ENCODE data around the gene TUBG1.

The TUBG1 gene

DNA sequence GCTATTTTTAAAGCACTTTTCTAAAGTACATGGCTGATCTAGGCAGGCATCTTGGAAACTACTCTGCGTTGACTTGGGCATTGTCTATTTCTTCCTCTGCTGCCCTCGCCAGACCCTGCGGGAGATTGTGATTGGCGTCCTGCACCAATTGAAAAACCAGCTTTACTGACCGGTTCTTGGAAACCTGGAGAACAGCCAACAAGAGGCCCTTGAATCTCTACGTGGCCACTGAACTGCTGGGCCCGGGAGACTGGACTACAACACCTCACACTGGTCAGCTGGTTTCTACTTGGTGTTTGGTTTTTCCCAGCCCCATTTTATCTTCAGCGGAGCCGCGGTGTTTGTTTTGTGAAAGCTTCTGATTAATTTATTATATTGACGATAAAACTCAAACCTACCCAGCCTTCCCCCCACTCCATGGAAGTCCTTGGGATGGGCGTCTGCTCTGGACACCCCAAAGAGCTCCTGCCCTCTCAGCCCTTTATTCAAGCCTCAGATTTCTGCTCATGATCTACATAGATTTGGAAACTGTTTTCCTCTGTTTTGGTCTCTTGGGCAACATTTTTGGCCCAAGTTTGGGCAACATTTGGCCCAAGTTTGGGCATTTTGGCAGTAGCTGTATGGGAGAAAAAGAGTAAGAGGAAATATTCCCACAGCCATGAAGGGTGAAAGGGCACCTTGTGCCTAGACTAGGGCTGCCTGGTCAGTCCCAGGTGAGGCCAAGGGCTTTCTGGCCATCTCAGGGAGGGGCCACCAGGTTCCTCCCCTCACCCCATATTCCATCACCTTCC is 37.9 kb upstream of the TUBG1 start:
- H3K27me3 Mint-ChIP-seq, result no peaks in the 10 kb centered on the region
- peaks cover 7% of the 10 kb centered on the region for H3K36me3 Mint-ChIP-seq
- no peaks in the 10 kb centered on the region for H3K9me3 Mint-ChIP-seq (ENCODE audit: low read depth)
- H3K4me3 Mint-ChIP-seq, result no peak overlapping the region
- peak overlapping the region; percentile 28 for H3K27ac Mint-ChIP-seq
- peaks cover 33% of the 10 kb centered on the region for H3K4me1 Mint-ChIP-seq (ENCODE audit: low read depth)

GRCh38 chr17:42573095-42573494 is 36.4 kb upstream of the TUBG1 start:
- Mint-ChIP-seq H3K4me1 (ENCODE audit: low read depth) (peaks cover 33% of the 10 kb centered on the region), H3K27me3 (no peaks in the 10 kb centered on the region), H3K4me3 (no peak overlapping the region), H3K9me3 (ENCODE audit: low read depth) (no peaks in the 10 kb centered on the region), H3K36me3 (peaks cover 3% of the 10 kb centered on the region), H3K27ac (peak overlapping the region; percentile 54)

GRCh38 chr17:42574463-42574862 is 35.0 kb upstream of the TUBG1 start:
- H3K36me3 Mint-ChIP-seq, result peaks cover 3% of the 10 kb centered on the region
- H3K27ac Mint-ChIP-seq, result no peak overlapping the region
- H3K9me3 Mint-ChIP-seq (ENCODE audit: low read depth), result no peaks in the 10 kb centered on the region
- H3K4me1 Mint-ChIP-seq (ENCODE audit: low read depth), result peaks cover 33% of the 10 kb centered on the region
- no peak overlapping the region for H3K4me3 Mint-ChIP-seq
- H3K27me3 Mint-ChIP-seq, result no peaks in the 10 kb centered on the region

- H3K4me1 Mint-ChIP-seq (ENCODE audit: low read depth), result peaks cover 29% of the 10 kb centered on the region
- no peaks in the 10 kb centered on the region for H3K27me3 Mint-ChIP-seq
- peaks cover 3% of the 10 kb centered on the region for H3K36me3 Mint-ChIP-seq
- peak overlapping the region; percentile 99 for H3K27ac Mint-ChIP-seq
- no peaks in the 10 kb centered on the region for H3K9me3 Mint-ChIP-seq (ENCODE audit: low read depth)
- H3K4me3 Mint-ChIP-seq, result peak overlapping the region; percentile 100
Observed at GRCh38 chr17:42577140-42577531, 32.3 kb upstream of the TUBG1 start.

GRCh38 chr17:42577532-42578281 is 31.8 kb upstream of the TUBG1 start, which contains the start of gene PSMC3IP:
Gene PSMC3IP, minus strand, starts transcription at chr17:42577729. Its CDS starts 43 bp downstream, at chr17:42577686.
- Mint-ChIP-seq H3K27ac (peak within 1 kb of the TSS; percentile 99), H3K36me3 (peaks cover 3% of the 10 kb centered on the region), H3K27me3 (no peaks in the 10 kb centered on the region), H3K4me1 (ENCODE audit: low read depth) (peaks cover 29% of the 10 kb centered on the region), H3K9me3 (ENCODE audit: low read depth) (no peaks in the 10 kb centered on the region), H3K4me3 (peak within 1 kb of the TSS; percentile 100)

GRCh38 chr17:42578282-42578869 is 31.1 kb upstream of the TUBG1 start:
- Mint-ChIP-seq H3K4me3 (peak overlapping the region; percentile 100), H3K9me3 (ENCODE audit: low read depth) (no peaks in the 10 kb centered on the region), H3K27me3 (no peaks in the 10 kb centered on the region), H3K4me1 (ENCODE audit: low read depth) (peaks cover 27% of the 10 kb centered on the region), H3K36me3 (peaks cover 1% of the 10 kb centered on the region), H3K27ac (peak overlapping the region; percentile 99)

- peaks cover 25% of the 10 kb centered on the region for H3K4me1 Mint-ChIP-seq (ENCODE audit: low read depth)
- no peaks in the 10 kb centered on the region for H3K36me3 Mint-ChIP-seq
- H3K4me3 Mint-ChIP-seq, result peak overlapping the region; percentile 66
- no peaks in the 10 kb centered on the region for H3K27me3 Mint-ChIP-seq
- peak overlapping the region; percentile 75 for H3K27ac Mint-ChIP-seq
- no peaks in the 10 kb centered on the region for H3K9me3 Mint-ChIP-seq (ENCODE audit: low read depth)
Observed at GRCh38 chr17:42579794-42580551, 29.5 kb upstream of the TUBG1 start.

DNA sequence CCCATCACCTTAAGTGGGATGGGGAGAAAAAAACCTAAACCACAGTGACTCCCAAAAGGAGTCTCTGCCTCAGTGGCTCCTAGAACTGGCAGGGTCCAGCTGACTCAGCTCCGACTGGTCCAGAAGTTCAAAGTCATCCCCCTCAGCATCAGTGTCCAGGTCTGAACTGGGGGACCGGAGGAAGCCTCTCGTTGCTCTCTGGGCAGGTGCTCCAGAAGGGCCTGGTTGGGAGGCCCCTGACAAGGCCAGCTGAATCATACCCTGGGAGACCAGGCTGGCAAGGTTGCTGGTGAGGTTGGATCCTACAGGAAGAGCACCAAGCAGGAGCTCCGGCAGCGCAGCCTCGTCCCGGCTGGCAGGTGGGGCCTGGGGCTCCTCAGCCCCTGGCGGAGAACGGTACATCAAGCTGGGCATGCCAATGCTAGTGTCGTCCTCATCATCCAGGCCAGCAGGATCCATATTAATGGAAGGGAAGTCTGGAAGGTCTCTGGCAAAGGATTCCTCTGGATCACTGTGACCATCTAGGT is 27.7 kb upstream of the TUBG1 start:
- H3K4me1 Mint-ChIP-seq (ENCODE audit: low read depth), result peaks cover 16% of the 10 kb centered on the region
- H3K9me3 Mint-ChIP-seq (ENCODE audit: low read depth), result no peaks in the 10 kb centered on the region
- H3K27me3 Mint-ChIP-seq, result no peaks in the 10 kb centered on the region
- H3K4me3 Mint-ChIP-seq, result no peak overlapping the region
- no peaks in the 10 kb centered on the region for H3K36me3 Mint-ChIP-seq
- no peak overlapping the region for H3K27ac Mint-ChIP-seq

DNA sequence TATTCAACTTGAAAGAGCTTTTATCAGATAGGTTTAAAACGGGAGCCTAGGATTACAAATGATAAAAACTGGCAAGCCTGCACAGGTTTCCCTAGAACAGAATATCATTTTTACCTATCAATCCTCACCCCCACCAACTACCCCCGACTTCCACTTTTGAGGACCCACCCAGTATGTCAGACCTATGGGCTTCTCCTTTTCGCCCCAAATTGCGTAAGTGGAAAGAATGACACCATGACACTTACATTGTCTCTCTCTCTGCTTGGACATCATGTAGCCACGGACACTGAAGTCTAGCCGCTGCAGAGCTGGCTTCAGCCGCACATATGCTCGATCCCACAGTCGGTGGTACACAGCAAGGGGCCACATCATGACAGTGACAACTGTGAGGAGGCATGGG is 24.6 kb upstream of the TUBG1 start:
- H3K27me3 Mint-ChIP-seq, result no peaks in the 10 kb centered on the region
- H3K4me3 Mint-ChIP-seq, result no peak overlapping the region
- H3K36me3 Mint-ChIP-seq, result peaks cover 3% of the 10 kb centered on the region
- no peak overlapping the region for H3K27ac Mint-ChIP-seq
- no peaks in the 10 kb centered on the region for H3K9me3 Mint-ChIP-seq (ENCODE audit: low read depth)
- peaks cover 2% of the 10 kb centered on the region for H3K4me1 Mint-ChIP-seq (ENCODE audit: low read depth)

DNA sequence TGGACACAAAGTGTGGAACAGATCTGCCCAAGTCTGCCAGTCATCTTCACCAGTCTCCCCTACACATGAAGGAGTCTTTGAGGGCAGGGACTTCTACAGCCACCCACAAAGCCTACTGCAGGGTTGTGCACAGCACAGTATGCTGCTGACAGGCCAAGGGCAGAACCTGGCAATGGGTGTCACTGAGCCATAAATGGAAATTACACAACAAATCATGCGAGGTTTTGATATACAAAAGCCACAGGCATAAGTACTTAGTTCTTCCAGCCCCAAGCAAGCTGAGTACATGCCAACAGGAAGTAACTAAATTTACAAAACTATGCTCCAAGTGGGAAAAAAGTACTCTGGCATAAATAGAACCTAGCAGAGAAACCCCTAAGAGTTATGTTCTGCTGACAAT is 24.1 kb upstream of the TUBG1 start:
- H3K36me3 Mint-ChIP-seq, result peaks cover 3% of the 10 kb centered on the region
- H3K4me3 Mint-ChIP-seq, result no peak overlapping the region
- peaks cover 2% of the 10 kb centered on the region for H3K4me1 Mint-ChIP-seq (ENCODE audit: low read depth)
- H3K27ac Mint-ChIP-seq, result peak overlapping the region; percentile 3
- no peaks in the 10 kb centered on the region for H3K27me3 Mint-ChIP-seq
- H3K9me3 Mint-ChIP-seq (ENCODE audit: low read depth), result no peaks in the 10 kb centered on the region

DNA sequence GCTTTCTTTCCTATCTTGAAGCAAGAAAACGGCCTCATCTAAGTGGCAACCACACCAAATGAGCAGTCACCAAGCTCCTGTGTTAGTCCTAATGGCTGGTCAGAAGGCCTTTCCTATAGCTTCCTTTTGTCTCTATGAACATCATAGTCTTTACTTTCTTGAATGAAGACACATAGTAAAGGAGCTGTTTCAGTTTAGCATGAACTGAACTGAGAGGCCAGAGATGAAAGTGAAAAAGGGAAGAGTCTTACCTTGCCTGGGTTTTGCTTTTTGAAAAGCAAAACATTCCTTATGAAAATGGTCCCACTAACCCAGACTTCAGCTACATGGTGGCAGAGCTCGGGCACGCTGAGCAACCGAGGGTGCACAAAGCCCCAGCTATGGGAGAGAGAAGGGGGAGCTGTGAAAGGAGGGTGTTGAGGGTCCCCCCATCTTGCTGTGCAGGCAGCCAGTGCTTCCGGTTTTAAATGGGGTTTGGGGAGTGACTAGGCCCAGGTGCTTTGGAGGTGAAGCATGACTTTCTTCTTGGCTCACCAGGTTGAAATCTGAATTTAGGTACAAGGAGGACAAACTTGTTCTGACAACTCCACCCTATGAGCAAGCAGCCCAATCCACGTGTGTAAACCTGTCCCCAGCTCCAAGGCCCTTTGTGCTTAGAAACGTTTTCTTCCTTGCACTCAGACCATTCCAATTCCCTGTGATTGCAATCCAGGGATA is 22.8 kb upstream of the TUBG1 start:
- Mint-ChIP-seq H3K27me3 (no peaks in the 10 kb centered on the region), H3K9me3 (ENCODE audit: low read depth) (no peaks in the 10 kb centered on the region), H3K27ac (peak overlapping the region; percentile 77), H3K4me1 (ENCODE audit: low read depth) (peaks cover 2% of the 10 kb centered on the region), H3K4me3 (no peak overlapping the region), H3K36me3 (peaks cover 3% of the 10 kb centered on the region)

DNA sequence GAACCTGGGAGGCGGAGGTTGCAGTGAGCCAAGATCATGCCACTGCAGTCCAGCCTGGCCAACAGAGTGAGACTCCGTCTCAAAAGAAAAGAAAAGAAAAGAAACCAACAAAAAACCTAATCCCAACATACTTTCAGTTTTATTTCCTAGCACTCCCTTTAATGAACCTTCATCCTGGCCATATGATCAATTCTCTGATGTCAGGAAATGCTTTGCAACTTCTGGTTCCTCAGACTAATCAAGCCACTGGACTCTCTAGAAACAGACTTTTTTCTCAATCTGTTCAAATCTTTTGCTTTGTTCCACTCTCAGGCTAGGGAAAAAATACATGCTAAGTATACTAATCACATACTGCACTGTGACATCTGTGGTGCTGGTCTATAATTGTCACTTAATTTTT is 18.6 kb upstream of the TUBG1 start:
- Mint-ChIP-seq H3K27me3 (no peaks in the 10 kb centered on the region), H3K4me1 (ENCODE audit: low read depth) (peaks cover 8% of the 10 kb centered on the region), H3K4me3 (no peak overlapping the region), H3K27ac (no peak overlapping the region), H3K9me3 (ENCODE audit: low read depth) (no peaks in the 10 kb centered on the region), H3K36me3 (peaks cover 3% of the 10 kb centered on the region)

DNA sequence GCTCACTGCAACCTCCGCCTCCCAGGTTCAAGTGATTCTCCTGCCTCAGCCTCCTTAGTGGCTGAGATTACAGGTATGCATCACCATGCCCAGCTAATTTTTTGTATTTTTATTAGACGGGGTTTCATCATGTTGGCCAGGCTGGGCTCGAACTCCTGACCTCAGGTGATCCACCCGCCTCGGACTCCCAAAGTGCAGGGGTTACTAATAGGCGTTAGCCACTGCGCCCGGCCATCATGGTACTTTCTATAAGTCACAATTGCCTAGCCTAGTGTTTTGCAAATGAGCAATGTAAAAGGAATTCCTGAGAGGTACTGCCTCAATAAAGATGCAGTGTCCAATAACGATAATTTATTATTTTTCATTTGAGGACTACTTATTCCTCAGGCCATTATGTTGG is 18.1 kb upstream of the TUBG1 start:
- no peak overlapping the region for H3K27ac Mint-ChIP-seq

GRCh38 chr17:42596386-42596785 is 13.1 kb upstream of the TUBG1 start:
- peak overlapping the region; percentile 0 for H3K27ac Mint-ChIP-seq

More for the DNA sequence above, 18.1 kb upstream of the TUBG1 start:
- peaks cover 10% of the 10 kb centered on the region for H3K4me1 Mint-ChIP-seq (ENCODE audit: low read depth)
- no peaks in the 10 kb centered on the region for H3K27me3 Mint-ChIP-seq
- no peaks in the 10 kb centered on the region for H3K9me3 Mint-ChIP-seq (ENCODE audit: low read depth)
- peaks cover 3% of the 10 kb centered on the region for H3K36me3 Mint-ChIP-seq
- no peak overlapping the region for H3K4me3 Mint-ChIP-seq

More at GRCh38 chr17:42596386-42596785, 13.1 kb upstream of the TUBG1 start:
- Mint-ChIP-seq H3K27me3 (no peaks in the 10 kb centered on the region), H3K4me3 (no peak overlapping the region), H3K36me3 (no peaks in the 10 kb centered on the region), H3K9me3 (ENCODE audit: low read depth) (no peaks in the 10 kb centered on the region), H3K4me1 (ENCODE audit: low read depth) (peaks cover 25% of the 10 kb centered on the region)

All from activated naive CD8-positive, alpha-beta T cell (primary cell).